IMR-90 (cell line): ENCODE measurements around the gene ABHD12. TPM values are rescaled to one million over a fixed set of nuclear protein-coding genes. Genes with fewer than 3 reads are reported as not detected.

Experiments
- ATAC-seq: fragments of 200-7000 bp; cut with Tn5 transposase; 2 replicates; pipeline ENCODE4 v1.9.1; 2020; ENCODE audit warnings: low read depth, mild to moderate bottlenecking, moderate library complexity
- BruUV-seq: library from RNA; stranded (reverse); fragments of 400-500 nt; replicated peaks from 2 replicates; lab custom pipeline; 2021; lab: Mats Ljungman, UMichigan
- CTCF ChIA-PET: fragments of 300-600 bp; formaldehyde crosslinking; extraction: SDS; loops from one replicate; lab custom pipeline; 2021; ENCODE audit warnings: antibody characterized with exemption; lab: Yijun Ruan, JAX
- POLR2A ChIA-PET: fragments of 300-600 bp; sonication (Branson Sonifier 250); formaldehyde crosslinking; loops from one replicate; lab custom pipeline; 2022; ENCODE audit warnings: antibody characterized with exemption; ENCODE audit not compliant: unreplicated experiment; lab: Charles Lee
- DNase-seq: peaks from one replicate; pipeline ENCODE4 v3.0.0; 2013
- H2AFZ ChIP-seq: replicated peaks from 2 replicates; pipeline ENCODE3; 2013; ENCODE audit warnings: low read length, mild to moderate bottlenecking; ENCODE audit not compliant: poor library complexity
- H2AK5ac ChIP-seq: 2 replicates; pipeline ENCODE4 v1.6.1; 2013; ENCODE audit warnings: low read depth, low read length, inconsistent platforms
- H2AK9ac ChIP-seq: replicated peaks from 2 replicates; pipeline ENCODE3; 2013; ENCODE audit warnings: mild to moderate bottlenecking, low read depth, low read length, moderate library complexity; ENCODE audit not compliant: poor library complexity
- H2BK120ac ChIP-seq: 2 replicates; pipeline ENCODE4 v1.6.1; 2013; ENCODE audit warnings: low read depth, low read length, inconsistent platforms
- H2BK15ac ChIP-seq: 3 replicates; pipeline ENCODE4 v1.6.1; 2013; ENCODE audit warnings: low read depth, low read length, inconsistent platforms
- H2BK20ac ChIP-seq: 2 replicates; pipeline ENCODE4 v1.6.1; 2013; ENCODE audit warnings: low read depth, mild to moderate bottlenecking, inconsistent platforms, low read length, moderate library complexity
- H2BK5ac ChIP-seq: 2 replicates; pipeline ENCODE4 v1.6.1; 2013; ENCODE audit warnings: mild to moderate bottlenecking, low read depth, low read length, inconsistent platforms; ENCODE audit not compliant: poor library complexity, severe bottlenecking
- H3K14ac ChIP-seq: replicated peaks from 2 replicates; pipeline ENCODE4 v1.6.1; 2013; ENCODE audit warnings: low read depth, low read length, inconsistent platforms
- H3K18ac ChIP-seq: 2 replicates; pipeline ENCODE4 v1.6.1; 2013; ENCODE audit warnings: low read depth, low read length, control low read depth
- H3K23ac ChIP-seq: 2 replicates; pipeline ENCODE4 v1.6.1; 2013; ENCODE audit warnings: low read depth, low read length, inconsistent platforms
- H3K27ac ChIP-seq: 2 replicates; pipeline ENCODE4 v1.5.1; 2013; ENCODE audit warnings: mild to moderate bottlenecking, control low read depth, low read length; ENCODE audit not compliant: insufficient read depth
- H3K27me3 ChIP-seq: 2 replicates; pipeline ENCODE4 v1.6.1; 2013; ENCODE audit warnings: low read length; ENCODE audit not compliant: control insufficient read depth, insufficient read depth
- H3K36me3 ChIP-seq: 2 replicates; pipeline ENCODE4 v1.6.1; 2013; ENCODE audit warnings: low read length, mixed read lengths; ENCODE audit not compliant: control insufficient read depth, insufficient read depth
- H3K4ac ChIP-seq: 2 replicates; pipeline ENCODE4 v1.6.1; 2013; ENCODE audit warnings: low read depth, low read length, inconsistent platforms
- H3K4me1 ChIP-seq: 2 replicates; pipeline ENCODE4 v1.6.1; 2013; ENCODE audit warnings: low read length, mixed read lengths; ENCODE audit not compliant: control insufficient read depth, insufficient read depth
- H3K4me2 ChIP-seq: 2 replicates; pipeline ENCODE4 v1.6.1; 2013; ENCODE audit warnings: low read depth, mild to moderate bottlenecking, control low read depth, low read length, moderate library complexity
- H3K4me3 ChIP-seq: 2 replicates; pipeline ENCODE4 v1.5.1; 2013; ENCODE audit warnings: low read depth, mild to moderate bottlenecking, control low read depth, low read length, moderate library complexity; ENCODE audit not compliant: insufficient read depth
- H3K56ac ChIP-seq: 2 replicates; pipeline ENCODE4 v1.6.1; 2013; ENCODE audit warnings: low read length, inconsistent platforms; ENCODE audit not compliant: insufficient read depth; ENCODE audit errors: extremely low read depth
- H3K79me1 ChIP-seq, 2 experiments: 2 replicates each; pipeline ENCODE4 v1.6.1; 2013; ENCODE audit warnings: low read length in 2 of 2, inconsistent platforms in 1 of 2, low read depth in 1 of 2
- H3K9ac ChIP-seq: 2 replicates; pipeline ENCODE4 v1.6.1; 2013; ENCODE audit warnings: low read depth, low read length, control low read depth
- H3K9me1 ChIP-seq: 2 replicates; pipeline ENCODE4 v1.6.1; 2013; ENCODE audit warnings: low read length, inconsistent platforms; ENCODE audit not compliant: insufficient read depth
- H3K9me3 ChIP-seq: 2 replicates; pipeline ENCODE4 v1.6.1; 2013; ENCODE audit warnings: low read length; ENCODE audit not compliant: control insufficient read depth, insufficient read depth
- H4K20me1 ChIP-seq: 2 replicates; pipeline ENCODE4 v1.6.1; 2013; ENCODE audit warnings: low read length, inconsistent platforms; ENCODE audit not compliant: insufficient read depth
- H4K5ac ChIP-seq: 2 replicates; pipeline ENCODE4 v1.6.1; 2013; ENCODE audit warnings: mild to moderate bottlenecking, low read depth, low read length, control low read depth
- H4K8ac ChIP-seq, 2 experiments: 2 replicates each; pipeline ENCODE4 v1.6.1; 2013; ENCODE audit warnings: low read depth in 2 of 2, low read length in 2 of 2, control low read depth in 1 of 2, inconsistent platforms in 1 of 2
- H4K91ac ChIP-seq: 2 replicates; pipeline ENCODE4 v1.6.1; 2013; ENCODE audit warnings: low read depth, low read length, inconsistent platforms; ENCODE audit not compliant: insufficient read depth
- CTCF ChIP-seq: conservative IDR thresholded peaks from 2 replicates; pipeline ENCODE4 v1.5.1; 2012; ENCODE audit warnings: mild to moderate bottlenecking, low read depth, low read length, improper control_type of control experiment
- NFE2L2 ChIP-seq: fragments of 150-350 bp; IDR thresholded peaks from 2 replicates; pipeline ENCODE4 v1.6.1; 2016; ENCODE audit warnings: low read depth, mild to moderate bottlenecking, low read length
- RFX5 ChIP-seq: IDR thresholded peaks from 2 replicates; pipeline ENCODE4 v1.8.0; 2012; ENCODE audit warnings: low read depth, mild to moderate bottlenecking, low read length, moderate library complexity
- WGBS, 2 experiments: methylation state at CpG; one replicate each; pipeline versions ENCODE4 v1.1.5 to v1.1.7; 2013; ENCODE audit warnings: missing lambda C conversion rate in 2 of 2; ENCODE audit not compliant: insufficient read length in 1 of 2; ENCODE audit errors: extremely low coverage in 2 of 2; 5-methylcytosine and 5-hydroxymethylcytosine counted together
- dilution Hi-C: fragments of 300-500 bp; cut with HindIII; formaldehyde crosslinking; loops from one replicate; pipeline ENCODE4 v1.14.3; 2018; ENCODE audit warnings: low sequenced_read_pairs; ENCODE audit not compliant: unreplicated experiment
- in situ Hi-C: fragments of 300-500 bp; cut with MboI; formaldehyde crosslinking; loops from 3 replicates; pipeline ENCODE4 v1.14.3; 2019; ENCODE audit warnings: low sequenced_read_pairs, inconsistent platforms, mixed read lengths
- intact Hi-C: fragments of 100-400 bp; cut with micrococcal nuclease; formaldehyde crosslinking; loops from 2 replicates; pipeline ENCODE4 v1.10.0; 2022
- polyA plus RNA-seq, 3 experiments: library from polyadenylated mRNA; depleted of rRNA; stranded (reverse); fragments of >200 nt; gene quantifications; 2 replicates each; pipeline ENCODE4 v1.2.3, GENCODE V29; 2012; ENCODE audit warnings: low replicate concordance in 1 of 3
- total RNA-seq: library from RNA; depleted of rRNA; stranded (reverse); fragments of >200 nt; gene quantifications from 2 replicates; pipeline ENCODE4 v1.2.3, GENCODE V29; 2012

The ABHD12 gene
- total and polyA plus RNA-seq, 2 of the 4 experiments (the other 2 are of a cell fraction) = 80.7 to 108 TPM

- Histone ChIP-seq H3K4me1 (peaks cover 12% of the 10 kb centered on the region), H3K27ac (no peak overlapping the region), H2BK120ac (peak overlapping the region; percentile 32; the same call in 1 of the 2 replicates), H2AK5ac (peak overlapping the region; percentile 79), H4K20me1 (peaks cover 50% of the 10 kb centered on the region), H3K4me3 (no peak overlapping the region), H2BK15ac (peak overlapping the region; percentile 90), H4K91ac (0 out of 2 replicates have a peak overlapping the region, but pooled peaks have one; percentile 15), H4K8ac (no peak overlapping the region), H4K5ac (0 out of 2 replicates have a peak overlapping the region, but pooled peaks have one; percentile 27), H2BK5ac (no peak overlapping the region), H3K14ac (peak overlapping the region; percentile 75), H3K4me2 (no peak overlapping the region), H3K4ac (peak overlapping the region; percentile 60), H2AFZ (peak overlapping the region; percentile 51), H3K9me1 (peaks cover 43% of the 10 kb centered on the region), H3K23ac (peak overlapping the region; percentile 26), H2AK9ac (peak overlapping the region; percentile 72), H3K9ac (no peak overlapping the region), H3K56ac (no peak overlapping the region), H2BK20ac (peak overlapping the region; percentile 50), H3K9me3 (no peaks in the 10 kb centered on the region), H3K79me1 (peaks cover 29 to 78% of the 10 kb centered on the region in 2 experiments), H3K18ac (0 out of 2 replicates have a peak overlapping the region, but pooled peaks have one; percentile 34), H3K36me3 (peaks cover 4% of the 10 kb centered on the region; the same call in 1 of the 2 replicates), H3K27me3 (no peaks in the 10 kb centered on the region)
- dilution Hi-C loops (no loop called here), in situ Hi-C loops (loop anchor here (10.0 to 25.0 kb wide), 2 partner anchors 168 to 746 kb away; no protein-coding TSS in a partner anchor), intact Hi-C loops (no loop called here)
- 100% methylated on average over 1 of the region's 5 CpGs; no CpG with 5 or more reads in 1 of the 2 experiments for WGBS, 2 experiments
- ATAC-seq (no peak), DNase-seq (no peak)
- ChIA-PET POLR2A (no interaction called here), CTCF (no interaction called here)
- no TSS peak for BruUV-seq
- no peak for TF ChIP-seq CTCF
- no peak for TF ChIP-seq NFE2L2
- TF ChIP-seq RFX5 = no peak
These were observed 7.8 kb downstream of the ABHD12 start for GRCh38 chr20:25382704-25383370.
